CD4-positive, alpha-beta T cell treated with Interleukin-4 for 4 hours (primary cell): Measurements from ENCODE around the gene PRDM16.

Source experiments
- DNase-seq: peaks from one replicate; pipeline ENCODE4 v3.0.0-alpha.2; 2020

PRDM16 gene

GRCh38 chr1:3485016-3485415, 416.0 kb downstream of the PRDM16 start:
- DNase-seq = no peak
